Measurements from ENCODE around the gene TFIP11.
"Not testable (repeated sequence)": the region's sequence is repeated elsewhere in the genome, so short reads cannot be mapped to it uniquely, and the experiment has no call there.

Gene TFIP11

GRCh38 chr22:26540119-26540518, 27.8 kb upstream of the TFIP11 start:
- DNase-seq = no peak

- DNase-seq = no peak
Measured at GRCh38 chr22:26536762-26537134, 24.5 kb upstream of the TFIP11 start.

GRCh38 chr22:26536056-26536761, 23.9 kb upstream of the TFIP11 start:
- DNase-seq = no peak

GRCh38 chr22:26535603-26535908, 23.3 kb upstream of the TFIP11 start:
- no peak for DNase-seq

GRCh38 chr22:26534874-26535602, 22.8 kb upstream of the TFIP11 start:
- no peak for DNase-seq

- DNase-seq = no peak
Measured at GRCh38 chr22:26534171-26534855, 22.0 kb upstream of the TFIP11 start.

GRCh38 chr22:26529345-26529744, 17.1 kb upstream of the TFIP11 start:
- DNase-seq = no peak

GRCh38 chr22:26528518-26528917, 16.2 kb upstream of the TFIP11 start:
- DNase-seq = not testable (repeated sequence)

GRCh38 chr22:26527574-26528465, 15.5 kb upstream of the TFIP11 start:
- DNase-seq = no peak

- DNase-seq = no peak
Measured at GRCh38 chr22:26527167-26527566, 14.9 kb upstream of the TFIP11 start.

GRCh38 chr22:26525946-26526564, 13.8 kb upstream of the TFIP11 start:
- no peak for DNase-seq

GRCh38 chr22:26524870-26525269, 12.6 kb upstream of the TFIP11 start:
- DNase-seq = no peak

GRCh38 chr22:26522592-26522991, 10.3 kb upstream of the TFIP11 start:
- no peak for DNase-seq

- no peak for DNase-seq
Measured at GRCh38 chr22:26522012-26522411, 9.7 kb upstream of the TFIP11 start.

GRCh38 chr22:26517429-26517828, 5.2 kb upstream of the TFIP11 start:
- DNase-seq = no peak

GRCh38 chr22:26516503-26516902, 4.2 kb upstream of the TFIP11 start:
- no peak for DNase-seq

GRCh38 chr22:26515931-26516330, 3.7 kb upstream of the TFIP11 start:
- DNase-seq = no peak

GRCh38 chr22:26514419-26515161, 2.3 kb upstream of the TFIP11 start:
- no peak for DNase-seq

GRCh38 chr22:26513838-26514237, 1.6 kb upstream of the TFIP11 start:
- no peak for DNase-seq

- no peak for DNase-seq
Measured at GRCh38 chr22:26508148-26508547, 4.1 kb downstream of the TFIP11 start.

GRCh38 chr22:26503758-26504157, 8.5 kb downstream of the TFIP11 start:
- DNase-seq = no peak

All from NK-92 treated with Interleukin-12 subunit alpha and Interleukin-12 subunit beta, amount 100 ng/mL, for 24 hours (cell line).